ENCODE measurements around the gene RRP8. TPM values are rescaled to one million over a fixed set of nuclear protein-coding genes. Genes with fewer than 3 reads are reported as not detected.

RRP8 gene
- total RNA-seq, 1 experiment from 2014 or later = 15.1 TPM

- CTCF ChIA-PET = no interaction called here
- Histone ChIP-seq H3K4me3 (ENCODE audit: low read length) (peak within 1 kb of the TSS; percentile 85), H3K79me2 (ENCODE audit: low read length) (peaks cover 22% of the 10 kb centered on the region), H3K4me1 (ENCODE audit: insufficient read depth, low read length) (peaks cover 17% of the 10 kb centered on the region), H3K27me3 (ENCODE audit: low read length) (no peaks in the 10 kb centered on the region), H4K20me1 (ENCODE audit: low read length) (no peaks in the 10 kb centered on the region), H3F3A (ENCODE audit: low read length, unreplicated experiment) (no peaks in the 10 kb centered on the region), H3K36me3 (ENCODE audit: low read depth, low read length) (peaks cover 25% of the 10 kb centered on the region; the same call in 1 of the 2 replicates), H3K4me2 (ENCODE audit: low read length) (peak within 1 kb of the TSS; percentile 90), H3K27ac (ENCODE audit: low read length) (peak within 1 kb of the TSS; percentile 83), H3K9me2 (replicated peaks; ENCODE audit: low read length) (no peaks in the 10 kb centered on the region), H3K9ac (ENCODE audit: low read length) (peak within 1 kb of the TSS; percentile 80), H3K9me3 (ENCODE audit: low read length) (no peaks in the 10 kb centered on the region), H2AFZ (ENCODE audit: low read length) (peak within 1 kb of the TSS; percentile 86)
- POLR2A ChIA-PET (ENCODE audit: unreplicated experiment) = interaction anchor here (0.6 to 0.7 kb wide), 2 partner anchors 71 to 81 kb away, joined by 3 to 5 read pairs; partner anchors contain the start of gene MRPL17
- peak; percentile 92 for DNase-seq
- TF ChIP-seq EZH2 (IDR thresholded peaks at IDR 0.05; ENCODE audit: low read length, unreplicated experiment) (no peak), EZH2phosphoT487 (IDR thresholded peaks at IDR 0.05; ENCODE audit: borderline replicate concordance, low read length) (no peak), CTCF (conservative IDR thresholded peaks at IDR 0.05; ENCODE audit: low read depth, low read length) (peak; percentile 48)
- TSS peak; percentile 73 for BruUV-seq (replicated peaks)
- intact Hi-C loops (cut with micrococcal nuclease) = loop anchor here (1.0 to 5.0 kb wide), 2 partner anchors 9 to 55 kb away; partner anchors contain the start of genes ILK and RRP8
- ATAC-seq = peak; percentile 95
These were observed 9.0 kb upstream of the RRP8 start, which contains the start of gene TAF10 for GRCh38 chr11:6612213-6613041. TSS of gene TAF10 (minus strand) at chr11:6612216. CDS start at chr11:6612189, 27 bp downstream.

GRCh38 chr11:6611963-6612212, 8.5 kb upstream of the RRP8 start:
- no peaks in the 10 kb centered on the region for H4K20me1 ChIP-seq (ENCODE audit: low read length)
- CTCF ChIA-PET = no interaction called here
- no peaks in the 10 kb centered on the region for H3F3A ChIP-seq (ENCODE audit: low read length, unreplicated experiment)
- H3K79me2 ChIP-seq (ENCODE audit: low read length) = peaks cover 24% of the 10 kb centered on the region
- no TSS peak for BruUV-seq (replicated peaks)
- H3K4me3 ChIP-seq (ENCODE audit: low read length) = peak overlapping the region; percentile 85
- no peak for TF ChIP-seq CTCF (conservative IDR thresholded peaks at IDR 0.05; ENCODE audit: low read depth, low read length)
- no peak for TF ChIP-seq EZH2phosphoT487 (IDR thresholded peaks at IDR 0.05; ENCODE audit: borderline replicate concordance, low read length)
- TF ChIP-seq EZH2 (IDR thresholded peaks at IDR 0.05; ENCODE audit: low read length, unreplicated experiment) = no peak
- H3K36me3 ChIP-seq (ENCODE audit: low read depth, low read length) = peaks cover 25% of the 10 kb centered on the region; the same call in 1 of the 2 replicates
- ATAC-seq = no peak
- no peaks in the 10 kb centered on the region for H3K9me2 ChIP-seq (replicated peaks; ENCODE audit: low read length)
- POLR2A ChIA-PET (ENCODE audit: unreplicated experiment) = interaction anchor here (0.6 to 0.7 kb wide), 2 partner anchors 71 to 81 kb away, joined by 3 to 5 read pairs; partner anchors contain the start of gene MRPL17
- H2AFZ ChIP-seq (ENCODE audit: low read length) = peak overlapping the region; percentile 40; the same call in 1 of the 2 replicates
- no peak for DNase-seq
- no peaks in the 10 kb centered on the region for H3K27me3 ChIP-seq (ENCODE audit: low read length)
- H3K9ac ChIP-seq (ENCODE audit: low read length) = peak overlapping the region; percentile 80
- H3K27ac ChIP-seq (ENCODE audit: low read length) = no peak overlapping the region
- peaks cover 22% of the 10 kb centered on the region for H3K4me1 ChIP-seq (ENCODE audit: insufficient read depth, low read length)
- H3K9me3 ChIP-seq (ENCODE audit: low read length) = no peaks in the 10 kb centered on the region
- H3K4me2 ChIP-seq (ENCODE audit: low read length) = peak overlapping the region; percentile 85
- intact Hi-C loops (cut with micrococcal nuclease) = loop anchor here (1.0 to 5.0 kb wide), 2 partner anchors 9 to 55 kb away; partner anchors contain the start of genes ILK and RRP8
